Astrocyte of the cerebellum (primary cell): ENCODE measurements around the gene DNAAF6.
"Not testable (repeated sequence)": the region's sequence is repeated elsewhere in the genome, so short reads cannot be mapped to it uniquely, and the experiment has no call there.

Experiments used
- DNase-seq: peaks from one replicate; pipeline ENCODE4 v3.0.0-alpha.2; 2011; ENCODE audit warnings: low read depth
- H3K4me3 ChIP-seq: 2 replicates; pipeline ENCODE4 v1.5.1; 2011; ENCODE audit warnings: mild to moderate bottlenecking, low read depth, low read length, moderate library complexity
- CTCF ChIP-seq: IDR thresholded peaks from 2 replicates; pipeline ENCODE4 v1.5.1; 2012; ENCODE audit warnings: low read length, low read depth, moderate library complexity, mild to moderate bottlenecking; ENCODE audit errors: missing control alignments
- in situ Hi-C: cut with HindIII; loops from 2 replicates; pipeline ENCODE4 v1.10.0; 2017; ENCODE audit warnings: low sequenced_read_pairs

The DNAAF6 gene

GRCh38 chrX:107197319-107197718 is 9.1 kb upstream of the DNAAF6 start:
- no peak overlapping the region for H3K4me3 ChIP-seq
- TF ChIP-seq CTCF: no peak
- in situ Hi-C loops: no loop called here
- no peak for DNase-seq

GRCh38 chrX:107198074-107198473 is 8.3 kb upstream of the DNAAF6 start:
- H3K4me3 ChIP-seq, in situ Hi-C loops, DNase-seq: not testable (repeated sequence)

- no peak for DNase-seq
- TF ChIP-seq CTCF: no peak
- in situ Hi-C loops: no loop called here
- no peak overlapping the region for H3K4me3 ChIP-seq
Observed at GRCh38 chrX:107199491-107199890, 6.9 kb upstream of the DNAAF6 start.

GRCh38 chrX:107204068-107204605 is 2.3 kb upstream of the DNAAF6 start:
- TF ChIP-seq CTCF: no peak
- DNase-seq: no peak
- in situ Hi-C loops: no loop called here
- H3K4me3 ChIP-seq: no peak overlapping the region

GRCh38 chrX:107206697-107207065 is 270 bp downstream of the DNAAF6 start:
- no peak overlapping the region for H3K4me3 ChIP-seq
- no peak for TF ChIP-seq CTCF
- DNase-seq: no peak
- in situ Hi-C loops: no loop called here

- in situ Hi-C loops: no loop called here
- H3K4me3 ChIP-seq: no peak overlapping the region
- no peak for TF ChIP-seq CTCF
- no peak for DNase-seq
Observed at GRCh38 chrX:107207089-107207488, 678 bp downstream of the DNAAF6 start.

GRCh38 chrX:107207943-107208342 is 1.5 kb downstream of the DNAAF6 start:
- H3K4me3 ChIP-seq: no peak overlapping the region
- no peak for DNase-seq
- no peak for TF ChIP-seq CTCF
- in situ Hi-C loops: no loop called here
